Urinary bladder (tissue), 4 donors: ENCODE results near the gene SPTBN5. TPM values are rescaled to one million over a fixed set of nuclear protein-coding genes. Genes with fewer than 3 reads are reported as not detected.

Experiments used
- DNase-seq: peaks from one replicate; pipeline ENCODE4 v3.0.0-alpha.2; 2015; ENCODE audit errors: extremely low spot score
- H3K27ac ChIP-seq: one replicate; pipeline ENCODE4 v1.5.1; 2013; ENCODE audit warnings: low read depth, mild to moderate bottlenecking, moderate library complexity
- H3K36me3 ChIP-seq: one replicate; pipeline ENCODE4 v1.6.1; 2013; ENCODE audit warnings: mild to moderate bottlenecking, moderate library complexity; ENCODE audit not compliant: insufficient read depth
- H3K4me1 ChIP-seq: one replicate; pipeline ENCODE4 v1.6.1; 2013; ENCODE audit warnings: mild to moderate bottlenecking, moderate library complexity; ENCODE audit not compliant: insufficient read depth
- H3K4me3 ChIP-seq: one replicate; pipeline ENCODE4 v1.5.1; 2013; ENCODE audit warnings: low read depth, low read length
- WGBS: extraction: QIAGEN DNeasy Blood & Tissue Kit; methylation state at CpG from one replicate; pipeline ENCODE4 v1.1.7; 2013; 5-methylcytosine and 5-hydroxymethylcytosine counted together
- polyA plus RNA-seq: library from polyadenylated mRNA; stranded (reverse); fragments of 200-250 nt; gene quantifications from one replicate; pipeline ENCODE4 v1.2.3, GENCODE V29; 2013
- total RNA-seq: library from RNA; depleted of rRNA; stranded (reverse); fragments of >200 nt; gene quantifications from one replicate; pipeline ENCODE4 v1.2.3, GENCODE V29; 2014
- donor health status: healthy with polysubstance abuse.
- donor health status: healthy.

The SPTBN5 gene
- total and polyA plus RNA-seq, 2 donors = 1.7 to 2.0 TPM

GRCh38 chr15:41829959-41830646, 63.8 kb downstream of the SPTBN5 start:
- H3K27ac ChIP-seq = no peak overlapping the region
- no peak for DNase-seq
- no peak overlapping the region for H3K4me3 ChIP-seq
- WGBS = 89% methylated on average over 13 of the region's 13 CpGs
- no peaks in the 10 kb centered on the region for H3K36me3 ChIP-seq
- H3K4me1 ChIP-seq = no peaks in the 10 kb centered on the region

GRCh38 chr15:41828807-41829141, 65.1 kb downstream of the SPTBN5 start:
- H3K27ac ChIP-seq = no peak overlapping the region
- no peaks in the 10 kb centered on the region for H3K4me1 ChIP-seq
- H3K36me3 ChIP-seq = no peaks in the 10 kb centered on the region
- WGBS = 10% methylated on average over 6 of the region's 6 CpGs
- DNase-seq = no peak
- H3K4me3 ChIP-seq = peak overlapping the region; percentile 46

DNA sequence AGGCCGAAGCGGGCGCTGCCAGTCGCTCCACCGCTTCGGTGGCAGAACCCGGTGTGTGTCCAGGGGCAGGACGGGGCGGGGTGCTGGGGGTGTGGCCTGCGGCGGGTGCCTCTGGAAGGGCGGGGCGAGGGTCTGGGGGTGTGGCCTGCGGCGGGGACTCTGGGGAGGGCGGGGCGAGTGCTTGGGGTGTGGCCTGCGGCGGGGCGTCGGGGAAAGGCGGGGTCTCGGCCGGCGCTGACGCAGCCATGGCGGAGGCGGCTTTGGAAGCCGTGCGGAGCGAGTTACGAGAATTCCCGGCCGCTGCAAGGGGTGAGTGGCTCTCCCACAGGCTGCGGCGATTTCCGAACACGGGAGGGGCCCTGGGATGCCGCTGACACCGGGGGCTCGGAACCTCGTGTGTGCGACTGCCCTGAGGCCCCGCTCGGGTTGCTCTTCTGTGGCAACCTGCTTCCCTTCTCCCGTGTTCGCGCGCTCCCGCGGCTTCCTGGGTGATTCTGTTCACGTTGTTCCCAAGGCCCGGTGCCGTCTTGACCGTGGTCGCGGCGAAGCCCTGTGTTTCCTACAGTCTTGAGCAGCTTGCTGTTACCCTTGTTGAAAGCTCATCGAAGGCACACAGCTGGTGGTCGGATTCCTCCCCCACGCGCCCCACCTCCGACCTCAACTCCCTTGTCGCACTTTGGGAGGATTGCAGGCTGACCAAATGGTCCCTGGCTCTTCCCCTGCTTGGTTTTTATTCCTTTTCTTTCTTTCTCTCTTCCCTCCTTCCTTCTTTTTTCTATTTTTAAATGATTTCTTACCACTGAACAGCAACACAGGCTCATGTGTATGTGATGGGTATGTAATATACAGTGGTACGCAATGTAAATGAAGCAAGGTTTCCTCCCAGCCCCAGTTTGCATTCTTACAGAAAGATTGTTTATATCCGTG, 65.7 kb downstream of the SPTBN5 start, which contains the start of gene JMJD7:
Gene JMJD7 (plus strand): TSS at position 213 of the 927 bp plus-strand sequence. CDS start 33 bp downstream, at position 246.
- H3K4me3 ChIP-seq = peak within 1 kb of the TSS; percentile 46
- WGBS = under 1% methylated on average over 66 of the region's 66 CpGs
- peaks cover 4% of the 10 kb centered on the region for H3K36me3 ChIP-seq
- peak within 1 kb of the TSS; percentile 43 for H3K27ac ChIP-seq
- H3K4me1 ChIP-seq = no peaks in the 10 kb centered on the region
- DNase-seq = peak; percentile 71

- Histone ChIP-seq H3K4me1 (no peaks in the 10 kb centered on the region), H3K36me3 (peaks cover 4% of the 10 kb centered on the region), H3K4me3 (peak overlapping the region; percentile 46), H3K27ac (no peak overlapping the region)
- DNase-seq = no peak
- WGBS = 5% methylated on average over 37 of the region's 37 CpGs
Observed at GRCh38 chr15:41827290-41827879, 66.5 kb downstream of the SPTBN5 start.

DNA sequence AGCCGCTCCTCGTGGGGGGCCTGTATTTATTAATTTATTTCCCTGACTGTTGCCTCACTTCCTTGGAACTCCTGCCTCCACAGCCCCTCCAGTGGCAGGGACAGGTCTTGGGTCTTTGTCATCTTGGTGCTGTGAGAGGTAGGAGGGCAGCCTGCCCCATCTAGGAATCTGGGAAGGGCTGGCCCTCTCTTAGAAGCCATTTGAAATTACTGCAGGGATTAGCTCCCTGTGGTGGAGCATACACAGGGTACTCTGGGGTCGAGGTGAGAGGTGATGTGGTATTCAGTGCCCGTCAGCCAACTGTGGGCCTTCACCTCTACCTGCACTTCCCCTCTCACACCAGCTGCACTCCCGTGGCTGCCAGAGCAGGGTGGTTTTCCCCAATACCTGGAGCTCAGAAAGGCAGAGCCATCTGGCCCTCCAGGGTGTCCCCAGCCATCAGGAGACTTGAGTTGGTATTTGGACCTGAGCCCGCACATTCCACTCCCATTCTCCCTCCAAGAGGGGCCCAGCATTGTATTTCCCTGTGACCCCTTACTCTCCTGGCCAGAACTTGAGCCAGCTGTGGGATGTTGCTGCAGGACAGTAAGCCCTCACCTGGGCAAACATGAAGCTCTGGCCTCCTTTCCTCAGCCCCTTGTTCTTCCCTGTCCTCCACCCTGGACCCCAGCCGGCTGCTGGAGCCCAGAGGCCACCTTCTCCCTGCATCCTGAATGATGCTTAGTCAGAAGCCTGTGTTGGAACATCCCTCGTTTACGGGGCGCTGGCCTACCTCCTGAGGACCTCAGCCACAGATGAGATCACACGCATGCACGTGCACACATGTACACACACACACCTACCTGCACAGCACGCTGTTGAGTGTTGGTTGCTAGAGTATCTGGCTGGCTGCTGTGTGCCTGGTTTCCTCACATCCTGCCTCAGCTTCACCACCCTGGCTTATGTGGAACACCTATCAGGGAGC, 68.0 kb downstream of the SPTBN5 start:
- Histone ChIP-seq H3K4me1 (no peaks in the 10 kb centered on the region), H3K36me3 (peaks cover 4% of the 10 kb centered on the region)
- WGBS = 72% methylated on average over 13 of the region's 13 CpGs

GRCh38 chr15:41825145-41825544, 68.7 kb downstream of the SPTBN5 start:
- peaks cover 4% of the 10 kb centered on the region for H3K36me3 ChIP-seq
- 84% methylated on average over 10 of the region's 10 CpGs for WGBS
- no peak for DNase-seq
- no peak overlapping the region for H3K27ac ChIP-seq
- no peaks in the 10 kb centered on the region for H3K4me1 ChIP-seq
- no peak overlapping the region for H3K4me3 ChIP-seq

More for the DNA sequence above, 68.0 kb downstream of the SPTBN5 start:
- no peak for DNase-seq
- H3K4me3 ChIP-seq = no peak overlapping the region
- no peak overlapping the region for H3K27ac ChIP-seq

- Histone ChIP-seq H3K4me1 (no peaks in the 10 kb centered on the region), H3K36me3 (peaks cover 4% of the 10 kb centered on the region), H3K27ac (no peak overlapping the region), H3K4me3 (no peak overlapping the region)
- no peak for DNase-seq
- WGBS = 92% methylated on average over 19 of the region's 19 CpGs
Observed at GRCh38 chr15:41824062-41824745, 69.6 kb downstream of the SPTBN5 start.

DNA sequence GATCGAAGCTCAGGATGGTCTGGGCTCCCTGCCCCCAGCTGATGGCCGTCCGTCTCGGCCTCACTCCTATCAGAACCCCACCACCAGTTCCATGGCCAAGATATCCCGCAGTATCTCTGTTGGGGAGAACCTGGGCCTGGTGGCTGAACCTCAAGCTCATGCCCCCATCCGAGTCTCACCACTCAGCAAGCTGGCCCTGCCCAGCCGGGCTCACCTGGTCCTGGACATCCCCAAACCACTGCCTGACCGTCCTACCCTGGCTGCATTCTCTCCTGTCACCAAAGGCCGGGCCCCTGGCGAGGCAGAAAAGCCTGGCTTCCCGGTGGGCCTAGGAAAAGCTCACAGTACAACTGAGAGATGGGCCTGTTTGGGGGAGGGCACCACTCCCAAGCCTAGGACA, 70.4 kb downstream of the SPTBN5 start:
- WGBS = 81% methylated on average over 11 of the region's 11 CpGs
- peaks cover 4% of the 10 kb centered on the region for H3K36me3 ChIP-seq

GRCh38 chr15:41822957-41823356, 70.9 kb downstream of the SPTBN5 start:
- Histone ChIP-seq H3K36me3 (peaks cover 4% of the 10 kb centered on the region), H3K27ac (no peak overlapping the region), H3K4me1 (no peaks in the 10 kb centered on the region), H3K4me3 (no peak overlapping the region)
- no peak for DNase-seq
- 89% methylated on average over 6 of the region's 6 CpGs for WGBS

More for the DNA sequence above, 70.4 kb downstream of the SPTBN5 start:
- Histone ChIP-seq H3K4me1 (no peaks in the 10 kb centered on the region), H3K27ac (no peak overlapping the region), H3K4me3 (no peak overlapping the region)
- no peak for DNase-seq

GRCh38 chr15:41822471-41822870, 71.4 kb downstream of the SPTBN5 start:
- H3K36me3 ChIP-seq = peaks cover 4% of the 10 kb centered on the region
- no peak for DNase-seq
- H3K4me3 ChIP-seq = no peak overlapping the region
- no peak overlapping the region for H3K27ac ChIP-seq
- no peaks in the 10 kb centered on the region for H3K4me1 ChIP-seq
- WGBS = 94% methylated on average over 6 of the region's 6 CpGs

DNA sequence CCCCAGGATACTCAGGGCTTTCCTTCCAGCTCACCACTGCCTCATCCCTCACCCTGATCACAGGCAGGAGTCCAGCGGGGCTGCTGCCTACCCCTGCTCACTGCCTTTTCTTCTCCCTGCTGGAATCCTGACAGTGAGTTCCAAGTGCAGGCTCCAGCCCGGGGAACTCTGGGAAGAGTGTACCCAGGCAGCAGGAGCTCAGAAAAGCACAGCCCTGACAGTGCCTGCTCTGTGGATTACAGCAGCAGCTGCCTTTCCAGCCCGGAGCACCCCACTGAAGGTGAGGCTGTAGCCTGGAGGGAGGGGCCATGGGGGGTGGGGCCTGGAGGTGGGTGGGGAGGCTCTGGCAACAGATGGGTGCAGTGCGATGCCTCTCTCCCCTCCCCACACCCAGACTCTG, 72.0 kb downstream of the SPTBN5 start:
- Histone ChIP-seq H3K4me1 (no peaks in the 10 kb centered on the region), H3K36me3 (peaks cover 4% of the 10 kb centered on the region), H3K4me3 (no peak overlapping the region), H3K27ac (no peak overlapping the region)
- no peak for DNase-seq
- 74% methylated on average over 4 of the region's 4 CpGs for WGBS

DNA sequence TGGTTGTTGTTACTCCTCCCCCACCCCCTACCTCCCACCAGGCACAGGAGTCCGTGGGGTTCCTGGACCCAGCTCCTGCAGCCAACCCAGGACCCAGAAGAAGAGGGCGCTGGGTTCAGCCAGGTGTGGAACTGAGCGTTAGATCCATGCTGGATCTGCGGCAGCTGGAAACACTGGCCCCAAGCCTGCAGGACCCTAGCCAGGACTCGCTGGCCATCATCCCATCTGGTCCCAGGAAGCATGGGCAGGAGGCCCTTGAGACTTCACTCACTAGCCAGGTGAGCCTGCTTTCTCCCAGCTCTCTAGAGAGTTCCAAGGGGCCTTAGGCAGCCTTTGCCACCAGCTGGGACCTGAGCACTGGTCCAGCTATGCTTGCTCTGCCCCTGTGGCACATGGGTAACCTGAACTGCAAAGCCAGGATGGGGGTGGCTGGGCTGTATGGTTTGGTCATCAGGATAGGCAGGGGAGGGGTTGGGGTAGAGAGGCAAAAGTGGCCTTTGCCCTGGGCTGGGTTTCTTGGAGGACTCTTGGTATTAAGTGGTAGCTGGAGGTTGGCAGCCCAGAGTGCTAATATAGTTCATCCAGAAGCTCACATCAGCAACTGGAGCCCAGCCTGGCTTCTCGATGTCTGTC, 72.9 kb downstream of the SPTBN5 start:
- no peak overlapping the region for H3K4me3 ChIP-seq
- no peak for DNase-seq
- no peak overlapping the region for H3K27ac ChIP-seq
- WGBS = 80% methylated on average over 6 of the region's 6 CpGs
- H3K36me3 ChIP-seq = peaks cover 4% of the 10 kb centered on the region
- H3K4me1 ChIP-seq = no peaks in the 10 kb centered on the region
